ENCODE measurements around the gene SORCS3. TPM values are rescaled to one million over a fixed set of nuclear protein-coding genes. Genes with fewer than 3 reads are reported as not detected.

Gene SORCS3
- total and polyA plus RNA-seq, 10 of the 15 experiments (the other 5 are each of a cell fraction or from before 2014, with no cell fraction given), result 0.01 to 0.04 (median 0.02) TPM; not detected in 7

DNA sequence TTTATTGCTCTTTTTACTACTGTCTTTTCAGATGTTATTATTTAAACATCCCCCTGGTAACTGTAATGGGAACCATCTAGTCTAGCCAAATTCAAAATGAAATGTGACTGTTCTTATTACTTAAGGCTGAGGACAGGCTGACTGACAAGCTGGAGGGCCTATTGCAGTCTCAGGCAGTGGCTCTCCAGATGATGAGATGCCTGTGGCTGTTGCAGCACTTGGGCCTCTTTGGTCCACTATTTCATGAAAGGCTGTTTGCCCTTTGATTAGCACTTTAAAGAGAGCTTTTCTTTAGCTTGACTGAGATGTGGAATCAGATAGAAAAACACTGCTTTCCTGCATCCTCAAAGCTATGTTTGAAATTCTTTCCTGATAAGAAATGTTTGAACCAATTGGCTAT, 540.5 kb downstream of the SORCS3 start:
- H3K27me3 ChIP-seq (replicated peaks in 1 of 2; ENCODE audit: control insufficient read depth in 2 of 2, insufficient read depth in 2 of 2, low read length in 1 of 2), result no peaks in the 10 kb centered on the region
- ATAC-seq (no peak), FAIRE-seq (no peak), DNase-seq (ENCODE audit: low read depth, low spot score) (no peak)
- no TSS peak for BruUV-seq (replicated peaks)
- H3K79me2 ChIP-seq (ENCODE audit: control insufficient read depth, insufficient read depth, low read length), result no peaks in the 10 kb centered on the region
- no peak for TF ChIP-seq SREBF1 (IDR thresholded peaks at IDR 0.05; ENCODE audit: low read length)
- TF ChIP-seq, protein P1, sequence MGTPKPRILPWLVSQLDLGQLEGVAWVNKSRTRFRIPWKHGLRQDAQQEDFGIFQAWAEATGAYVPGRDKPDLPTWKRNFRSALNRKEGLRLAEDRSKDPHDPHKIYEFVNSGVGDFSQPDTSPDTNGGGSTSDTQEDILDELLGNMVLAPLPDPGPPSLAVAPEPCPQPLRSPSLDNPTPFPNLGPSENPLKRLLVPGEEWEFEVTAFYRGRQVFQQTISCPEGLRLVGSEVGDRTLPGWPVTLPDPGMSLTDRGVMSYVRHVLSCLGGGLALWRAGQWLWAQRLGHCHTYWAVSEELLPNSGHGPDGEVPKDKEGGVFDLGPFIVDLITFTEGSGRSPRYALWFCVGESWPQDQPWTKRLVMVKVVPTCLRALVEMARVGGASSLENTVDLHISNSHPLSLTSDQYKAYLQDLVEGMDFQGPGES (IDR thresholded peaks at IDR 0.05), result no peak
- no peak for TF ChIP-seq EP300 (IDR thresholded peaks at IDR 0.05; ENCODE audit: borderline replicate concordance in 1 of 2, control insufficient read depth in 1 of 2, low read depth in 2 of 2, low read length in 2 of 2)
- TF ChIP-seq TARDBP (IDR thresholded peaks at IDR 0.05; ENCODE audit: borderline replicate concordance), result no peak
- RAD21 ChIA-PET (ENCODE audit: unreplicated experiment), result no interaction called here
- in situ Hi-C loops (cut with MboI) (no loop called here), intact Hi-C loops (cut with micrococcal nuclease; ENCODE audit: unreplicated experiment) (no loop called here)
- H2AFZ ChIP-seq (ENCODE audit: control insufficient read depth, low read depth, low read length), result no peak overlapping the region
- SMC1A ChIA-PET (ENCODE audit: uncharacterized antibody, unreplicated experiment), result no interaction called here
- no peak overlapping the region for H3K9ac ChIP-seq (ENCODE audit: control insufficient read depth, insufficient read depth, low read length)
- H3K9me3 ChIP-seq (replicated peaks; ENCODE audit: control insufficient read depth, insufficient read depth, low read length), result no peaks in the 10 kb centered on the region
- H3K4me2 ChIP-seq (ENCODE audit: control insufficient read depth, insufficient read depth), result no peak overlapping the region
- no peaks in the 10 kb centered on the region for H3K36me3 ChIP-seq (ENCODE audit: control insufficient read depth in 2 of 2, insufficient read depth in 2 of 2, low read length in 1 of 2)
- H3K4me1 ChIP-seq (ENCODE audit: control insufficient read depth, insufficient read depth, low read length), result no peaks in the 10 kb centered on the region
- no peak overlapping the region for H3K4me3 ChIP-seq
- CTCF ChIA-PET, result interaction anchor here (0.7 kb wide), 1 partner anchor 89 kb away, joined by 3 read pairs; no protein-coding TSS in a partner anchor
- POLR2A ChIA-PET, result no interaction called here
- no peaks in the 10 kb centered on the region for H4K20me1 ChIP-seq (ENCODE audit: control insufficient read depth, insufficient read depth)
- no peak overlapping the region for H3K27ac ChIP-seq (ENCODE audit: control insufficient read depth, insufficient read depth)

DNA sequence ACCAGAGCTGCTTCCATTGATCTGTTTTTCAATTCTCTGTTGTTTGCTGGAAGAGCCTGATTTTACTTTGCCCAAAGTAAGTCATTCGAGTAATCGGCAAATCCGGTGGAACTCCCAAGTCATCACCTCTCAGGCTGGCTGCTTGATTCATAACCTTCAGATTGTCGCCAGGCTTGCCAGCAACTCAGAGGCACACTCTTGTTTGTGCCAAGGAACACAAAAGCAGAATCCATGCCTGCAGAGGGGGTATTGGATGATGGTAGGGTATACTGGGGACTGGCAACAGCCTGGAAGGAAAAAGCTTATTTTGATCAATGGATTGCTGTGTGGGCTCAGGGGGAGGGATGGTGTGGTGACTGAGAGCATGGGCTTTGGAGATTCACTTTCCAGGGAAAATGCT, 542.4 kb downstream of the SORCS3 start:
- Histone ChIP-seq H3K4me3 (no peak overlapping the region), H3K27me3 (replicated peaks in 1 of 2; ENCODE audit: control insufficient read depth in 2 of 2, insufficient read depth in 2 of 2, low read length in 1 of 2) (no peaks in the 10 kb centered on the region), H3K9ac (ENCODE audit: control insufficient read depth, insufficient read depth, low read length) (no peak overlapping the region), H3K79me2 (ENCODE audit: control insufficient read depth, insufficient read depth, low read length) (no peaks in the 10 kb centered on the region), H2AFZ (ENCODE audit: control insufficient read depth, low read depth, low read length) (no peak overlapping the region), H3K4me2 (ENCODE audit: control insufficient read depth, insufficient read depth) (no peak overlapping the region), H4K20me1 (ENCODE audit: control insufficient read depth, insufficient read depth) (no peaks in the 10 kb centered on the region), H3K9me3 (replicated peaks; ENCODE audit: control insufficient read depth, insufficient read depth, low read length) (no peaks in the 10 kb centered on the region), H3K27ac (ENCODE audit: control insufficient read depth, insufficient read depth) (no peak overlapping the region), H3K4me1 (ENCODE audit: control insufficient read depth, insufficient read depth, low read length) (no peaks in the 10 kb centered on the region), H3K36me3 (ENCODE audit: control insufficient read depth in 2 of 2, insufficient read depth in 2 of 2, low read length in 1 of 2) (no peaks in the 10 kb centered on the region)
- POLR2A ChIA-PET, result no interaction called here
- CTCF ChIA-PET, result no interaction called here
- RAD21 ChIA-PET (ENCODE audit: unreplicated experiment), result no interaction called here
- intact Hi-C loops (cut with micrococcal nuclease; ENCODE audit: unreplicated experiment) (no loop called here), in situ Hi-C loops (cut with MboI) (no loop called here)
- TF ChIP-seq PML (IDR thresholded peaks at IDR 0.05; ENCODE audit: low read length), result no peak
- TF ChIP-seq, protein P2, sequence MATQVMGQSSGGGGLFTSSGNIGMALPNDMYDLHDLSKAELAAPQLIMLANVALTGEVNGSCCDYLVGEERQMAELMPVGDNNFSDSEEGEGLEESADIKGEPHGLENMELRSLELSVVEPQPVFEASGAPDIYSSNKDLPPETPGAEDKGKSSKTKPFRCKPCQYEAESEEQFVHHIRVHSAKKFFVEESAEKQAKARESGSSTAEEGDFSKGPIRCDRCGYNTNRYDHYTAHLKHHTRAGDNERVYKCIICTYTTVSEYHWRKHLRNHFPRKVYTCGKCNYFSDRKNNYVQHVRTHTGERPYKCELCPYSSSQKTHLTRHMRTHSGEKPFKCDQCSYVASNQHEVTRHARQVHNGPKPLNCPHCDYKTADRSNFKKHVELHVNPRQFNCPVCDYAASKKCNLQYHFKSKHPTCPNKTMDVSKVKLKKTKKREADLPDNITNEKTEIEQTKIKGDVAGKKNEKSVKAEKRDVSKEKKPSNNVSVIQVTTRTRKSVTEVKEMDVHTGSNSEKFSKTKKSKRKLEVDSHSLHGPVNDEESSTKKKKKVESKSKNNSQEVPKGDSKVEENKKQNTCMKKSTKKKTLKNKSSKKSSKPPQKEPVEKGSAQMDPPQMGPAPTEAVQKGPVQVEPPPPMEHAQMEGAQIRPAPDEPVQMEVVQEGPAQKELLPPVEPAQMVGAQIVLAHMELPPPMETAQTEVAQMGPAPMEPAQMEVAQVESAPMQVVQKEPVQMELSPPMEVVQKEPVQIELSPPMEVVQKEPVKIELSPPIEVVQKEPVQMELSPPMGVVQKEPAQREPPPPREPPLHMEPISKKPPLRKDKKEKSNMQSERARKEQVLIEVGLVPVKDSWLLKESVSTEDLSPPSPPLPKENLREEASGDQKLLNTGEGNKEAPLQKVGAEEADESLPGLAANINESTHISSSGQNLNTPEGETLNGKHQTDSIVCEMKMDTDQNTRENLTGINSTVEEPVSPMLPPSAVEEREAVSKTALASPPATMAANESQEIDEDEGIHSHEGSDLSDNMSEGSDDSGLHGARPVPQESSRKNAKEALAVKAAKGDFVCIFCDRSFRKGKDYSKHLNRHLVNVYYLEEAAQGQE (IDR thresholded peaks at IDR 0.05; ENCODE audit: low read depth, low read length), result no peak
- 51% methylated on average over 4 of the region's 4 CpGs for WGBS (ENCODE audit: insufficient coverage, insufficient replicate concordance, low lambda C conversion rate, missing lambda C conversion rate)
- DNase-seq (ENCODE audit: low read depth, low spot score) (no peak), FAIRE-seq (no peak), ATAC-seq (no peak)
- SMC1A ChIA-PET (ENCODE audit: uncharacterized antibody, unreplicated experiment), result interaction anchor here (1.1 kb wide), 1 partner anchor 10 kb away, joined by 3 read pairs; no protein-coding TSS in a partner anchor
- no TSS peak for BruUV-seq (replicated peaks)

Measured in GM12878 (cell line).